Liver (tissue), 9 donors: ENCODE measurements around the gene SIX4. TPM values are rescaled to one million over a fixed set of nuclear protein-coding genes. Genes with fewer than 3 reads are reported as not detected.

Experiments used
- DNase-seq: peaks from one replicate; pipeline ENCODE4 v3.0.0-alpha.2; 2017; ENCODE audit warnings: low spot score
- H3K27ac ChIP-seq, 2 donors: one replicate each; pipeline ENCODE4 v1.7.0; 2013; ENCODE audit warnings: inconsistent platforms in 2 of 2, low read length in 2 of 2, control low read depth in 1 of 2, low read depth in 1 of 2, mild to moderate bottlenecking in 1 of 2
- H3K27me3 ChIP-seq, 4 donors: one replicate each; pipeline versions ENCODE4 v1.6.1 to v1.7.0; 2013; ENCODE audit warnings: low read length in 3 of 4, inconsistent platforms in 1 of 4, mild to moderate bottlenecking in 1 of 4, moderate library complexity in 1 of 4; ENCODE audit not compliant: control insufficient read depth in 4 of 4, insufficient read depth in 4 of 4
- H3K36me3 ChIP-seq, 4 donors: one replicate each; pipeline versions ENCODE4 v1.6.1 to v1.7.0; 2013; ENCODE audit warnings: low read length in 3 of 4, mild to moderate bottlenecking in 3 of 4, low read depth in 1 of 4, moderate library complexity in 1 of 4; ENCODE audit not compliant: control insufficient read depth in 4 of 4, insufficient read depth in 3 of 4
- H3K4me1 ChIP-seq, 4 donors: one replicate each; pipeline versions ENCODE4 v1.6.1 to v1.7.0; 2013; ENCODE audit warnings: low read length in 3 of 4, mild to moderate bottlenecking in 3 of 4, moderate library complexity in 1 of 4; ENCODE audit not compliant: control insufficient read depth in 4 of 4, insufficient read depth in 4 of 4
- H3K4me3 ChIP-seq, 3 donors: one replicate each; pipeline versions ENCODE4 v1.6.1 to v1.7.0; 2013; ENCODE audit warnings: low read length in 3 of 3, control low read depth in 1 of 3, low read depth in 1 of 3, mild to moderate bottlenecking in 1 of 3
- H3K9ac ChIP-seq, 2 donors: one replicate each; pipeline ENCODE4 v1.7.0; 2013; ENCODE audit warnings: low read length in 2 of 2, mild to moderate bottlenecking in 2 of 2, moderate library complexity in 2 of 2, control low read depth in 1 of 2, low read depth in 1 of 2
- H3K9me3 ChIP-seq, 4 donors: one replicate each; pipeline versions ENCODE4 v1.6.1 to v1.7.0; 2013; ENCODE audit warnings: low read length in 3 of 4; ENCODE audit not compliant: control insufficient read depth in 4 of 4
- EGR1 ChIP-seq, 2 donors: IDR thresholded peaks; 2 replicates each; pipeline ENCODE4 v1.6.1; 2016 to 2018; ENCODE audit warnings: antibody characterized with exemption in 2 of 2, low read depth in 2 of 2
- FOXA1 ChIP-seq: IDR thresholded peaks from 2 replicates; pipeline ENCODE4 v1.6.1; 2016; ENCODE audit warnings: antibody characterized with exemption
- FOXA2 ChIP-seq: IDR thresholded peaks from 2 replicates; pipeline ENCODE4 v1.6.1; 2016; ENCODE audit warnings: antibody characterized with exemption
- GABPA ChIP-seq, 2 donors: IDR thresholded peaks in 1 of 2; conservative IDR thresholded peaks in 1 of 2; 2 replicates each; pipeline ENCODE4 v1.6.1; 2016; ENCODE audit warnings: antibody characterized with exemption in 2 of 2, mild to moderate bottlenecking in 1 of 2, moderate library complexity in 1 of 2
- HNF4A ChIP-seq, 2 donors: conservative IDR thresholded peaks; 2 replicates each; pipeline ENCODE4 v1.6.1; 2016; ENCODE audit warnings: antibody characterized with exemption in 2 of 2, mild to moderate bottlenecking in 2 of 2
- JUND ChIP-seq, 2 donors: IDR thresholded peaks; 2 replicates each; pipeline ENCODE4 v1.6.1; 2016; ENCODE audit warnings: antibody characterized with exemption in 2 of 2
- MAX ChIP-seq: IDR thresholded peaks from 2 replicates; pipeline ENCODE4 v1.6.1; 2016; ENCODE audit warnings: antibody characterized with exemption
- NR2F2 ChIP-seq: IDR thresholded peaks from 2 replicates; pipeline ENCODE4 v1.6.1; 2016; ENCODE audit warnings: antibody characterized with exemption
- RAD21 ChIP-seq, 2 donors: IDR thresholded peaks; 2 replicates each; pipeline ENCODE4 v1.6.1; 2016; ENCODE audit warnings: antibody characterized with exemption in 2 of 2, mild to moderate bottlenecking in 2 of 2
- REST ChIP-seq: IDR thresholded peaks from 2 replicates; pipeline ENCODE4 v1.6.1; 2016; ENCODE audit warnings: antibody characterized with exemption, mild to moderate bottlenecking
- SP1 ChIP-seq: IDR thresholded peaks from 2 replicates; pipeline ENCODE4 v1.6.1; 2018; ENCODE audit warnings: antibody characterized with exemption, mild to moderate bottlenecking
- YY1 ChIP-seq: IDR thresholded peaks from 2 replicates; pipeline ENCODE4 v1.6.1; 2016; ENCODE audit warnings: antibody characterized with exemption, mild to moderate bottlenecking
- WGBS: extraction: QIAGEN DNeasy Blood & Tissue Kit; methylation state at CpG from one replicate; pipeline ENCODE4 v1.1.7; 2013; 5-methylcytosine and 5-hydroxymethylcytosine counted together
- polyA plus RNA-seq, 2 donors: library from polyadenylated mRNA; stranded (reverse) in 1 of 2; unstranded in 1 of 2; fragments of 200-250 nt in 1 of 2; fragments of >200 nt in 1 of 2; fragmentation: Nextera tagmentation in 1 of 2; extraction: Ambion mirVana in 1 of 2; gene quantifications; one replicate each; pipeline versions ENCODE4 v1.2.1 to v1.2.3, GENCODE V29; 2013 to 2015
- total RNA-seq, 2 donors: library from RNA; depleted of rRNA; stranded (reverse); fragments of >200 nt; gene quantifications; one replicate each; pipeline ENCODE4 v1.2.3, GENCODE V29; 2014
- TF ChIP-seq, protein P1 (sequence below): IDR thresholded peaks from 2 replicates; pipeline ENCODE4 v1.6.1; 2016; ENCODE audit warnings: antibody characterized with exemption
- TF ChIP-seq, protein P2 (sequence below): fragments of 150-350 bp; IDR thresholded peaks from 2 replicates; pipeline ENCODE4 v1.5.1; 2017; ENCODE audit warnings: improper control_type of control experiment, low read depth, low read length; ENCODE audit not compliant: missing input control
- TF ChIP-seq, protein P3 (sequence below): IDR thresholded peaks from 2 replicates; pipeline ENCODE4 v1.6.1; 2016; ENCODE audit warnings: antibody characterized with exemption
- donor health status: healthy.
- donor health status: healthy.
- donor health status: healthy.
- donor health status: healthy.
- donor health status: healthy.

SIX4 gene
- total and polyA plus RNA-seq, 4 donors: 0.08 to 0.93 (median 0.13) TPM

DNA sequence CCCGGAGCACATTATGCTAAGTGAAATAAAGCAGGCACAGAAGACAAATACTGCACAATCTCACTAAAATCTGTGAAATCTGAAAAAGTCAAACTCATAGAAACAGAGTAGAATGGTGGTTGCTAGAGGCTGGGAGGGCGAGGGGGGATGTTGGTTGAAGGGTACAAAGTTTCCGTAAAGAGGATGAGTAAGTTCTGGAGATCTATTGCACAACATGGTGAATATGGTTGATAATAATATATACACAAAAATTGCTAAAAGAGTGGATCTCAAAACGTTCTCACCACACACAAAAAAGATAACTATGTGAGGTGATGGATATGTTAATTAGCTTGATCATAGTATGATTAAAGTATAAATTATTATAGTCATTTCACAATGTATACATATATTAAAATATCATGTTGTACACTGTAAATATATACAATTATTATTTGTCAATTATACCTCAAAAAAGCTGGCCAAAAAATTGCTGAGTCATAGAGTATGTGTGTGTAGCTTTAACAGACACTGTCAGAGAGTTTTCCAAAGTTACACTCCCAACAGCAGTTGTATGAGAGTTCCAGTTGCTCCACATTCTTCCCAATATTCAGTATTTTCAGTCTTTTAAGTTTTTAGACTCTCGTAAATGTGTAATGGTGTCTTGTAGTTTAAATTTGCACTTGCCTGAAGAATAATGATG is 55.6 kb downstream of the SIX4 start:
- Histone ChIP-seq H3K4me1 (peaks cover 0 to 3% (median 0%) of the 10 kb centered on the region in 4 donors), H3K9me3 (no peaks in the 10 kb centered on the region), H3K4me3 (no peak overlapping the region), H3K9ac (no peak overlapping the region), H3K27ac (no peak overlapping the region), H3K27me3 (no peaks in the 10 kb centered on the region), H3K36me3 (no peaks in the 10 kb centered on the region)
- no peak for TF ChIP-seq GABPA (IDR thresholded peaks at IDR 0.05 in 1 of 2, conservative IDR thresholded peaks at IDR 0.05 in 1 of 2)
- no peak for TF ChIP-seq FOXA2
- no peak for TF ChIP-seq REST
- TF ChIP-seq, protein P1, sequence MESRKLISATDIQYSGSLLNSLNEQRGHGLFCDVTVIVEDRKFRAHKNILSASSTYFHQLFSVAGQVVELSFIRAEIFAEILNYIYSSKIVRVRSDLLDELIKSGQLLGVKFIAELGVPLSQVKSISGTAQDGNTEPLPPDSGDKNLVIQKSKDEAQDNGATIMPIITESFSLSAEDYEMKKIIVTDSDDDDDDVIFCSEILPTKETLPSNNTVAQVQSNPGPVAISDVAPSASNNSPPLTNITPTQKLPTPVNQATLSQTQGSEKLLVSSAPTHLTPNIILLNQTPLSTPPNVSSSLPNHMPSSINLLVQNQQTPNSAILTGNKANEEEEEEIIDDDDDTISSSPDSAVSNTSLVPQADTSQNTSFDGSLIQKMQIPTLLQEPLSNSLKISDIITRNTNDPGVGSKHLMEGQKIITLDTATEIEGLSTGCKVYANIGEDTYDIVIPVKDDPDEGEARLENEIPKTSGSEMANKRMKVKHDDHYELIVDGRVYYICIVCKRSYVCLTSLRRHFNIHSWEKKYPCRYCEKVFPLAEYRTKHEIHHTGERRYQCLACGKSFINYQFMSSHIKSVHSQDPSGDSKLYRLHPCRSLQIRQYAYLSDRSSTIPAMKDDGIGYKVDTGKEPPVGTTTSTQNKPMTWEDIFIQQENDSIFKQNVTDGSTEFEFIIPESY: no peak
- TF ChIP-seq RAD21 (IDR thresholded peaks at IDR 0.05): no peak
- no peak for TF ChIP-seq NR2F2
- no peak for TF ChIP-seq EGR1 (IDR thresholded peaks at IDR 0.05; ENCODE audit: low read depth in 2 of 2)
- TF ChIP-seq, protein P2, sequence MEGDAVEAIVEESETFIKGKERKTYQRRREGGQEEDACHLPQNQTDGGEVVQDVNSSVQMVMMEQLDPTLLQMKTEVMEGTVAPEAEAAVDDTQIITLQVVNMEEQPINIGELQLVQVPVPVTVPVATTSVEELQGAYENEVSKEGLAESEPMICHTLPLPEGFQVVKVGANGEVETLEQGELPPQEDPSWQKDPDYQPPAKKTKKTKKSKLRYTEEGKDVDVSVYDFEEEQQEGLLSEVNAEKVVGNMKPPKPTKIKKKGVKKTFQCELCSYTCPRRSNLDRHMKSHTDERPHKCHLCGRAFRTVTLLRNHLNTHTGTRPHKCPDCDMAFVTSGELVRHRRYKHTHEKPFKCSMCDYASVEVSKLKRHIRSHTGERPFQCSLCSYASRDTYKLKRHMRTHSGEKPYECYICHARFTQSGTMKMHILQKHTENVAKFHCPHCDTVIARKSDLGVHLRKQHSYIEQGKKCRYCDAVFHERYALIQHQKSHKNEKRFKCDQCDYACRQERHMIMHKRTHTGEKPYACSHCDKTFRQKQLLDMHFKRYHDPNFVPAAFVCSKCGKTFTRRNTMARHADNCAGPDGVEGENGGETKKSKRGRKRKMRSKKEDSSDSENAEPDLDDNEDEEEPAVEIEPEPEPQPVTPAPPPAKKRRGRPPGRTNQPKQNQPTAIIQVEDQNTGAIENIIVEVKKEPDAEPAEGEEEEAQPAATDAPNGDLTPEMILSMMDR: no peak
- no peak for TF ChIP-seq JUND (IDR thresholded peaks at IDR 0.05)
- TF ChIP-seq, protein P3, sequence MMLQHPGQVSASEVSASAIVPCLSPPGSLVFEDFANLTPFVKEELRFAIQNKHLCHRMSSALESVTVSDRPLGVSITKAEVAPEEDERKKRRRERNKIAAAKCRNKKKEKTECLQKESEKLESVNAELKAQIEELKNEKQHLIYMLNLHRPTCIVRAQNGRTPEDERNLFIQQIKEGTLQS: no peak
- no peak for TF ChIP-seq YY1
- TF ChIP-seq MAX: no peak
- no peak for TF ChIP-seq SP1
- TF ChIP-seq HNF4A (conservative IDR thresholded peaks at IDR 0.05): no peak
- DNase-seq: no peak
- 87% methylated on average over 5 of the region's 5 CpGs for WGBS

GRCh38 chr14:60665177-60665550 is 59.0 kb downstream of the SIX4 start:
- 65% methylated on average over 3 of the region's 3 CpGs for WGBS
- Histone ChIP-seq H3K9me3 (no peaks in the 10 kb centered on the region), H3K27ac (no peak overlapping the region), H3K4me1 (no peaks in the 10 kb centered on the region), H3K9ac (no peak overlapping the region), H3K27me3 (no peaks in the 10 kb centered on the region), H3K36me3 (no peaks in the 10 kb centered on the region), H3K4me3 (no peak overlapping the region)
- no peak for DNase-seq
- TF ChIP-seq FOXA1 (no peak), SP1 (no peak), GABPA (IDR thresholded peaks at IDR 0.05 in 1 of 2, conservative IDR thresholded peaks at IDR 0.05 in 1 of 2) (no peak), RAD21 (IDR thresholded peaks at IDR 0.05) (no peak), NR2F2 (no peak), HNF4A (conservative IDR thresholded peaks at IDR 0.05) (no peak), EGR1 (IDR thresholded peaks at IDR 0.05; ENCODE audit: low read depth in 2 of 2) (no peak), MAX (no peak)
- TF ChIP-seq, protein P2: no peak
